Suppressor macrophage treated with lipopolysaccharide for 4 hours (primary cell): ENCODE data around the gene SLC35E3.

Experiments used
- DNase-seq: peaks from one replicate; pipeline ENCODE4 v3.0.0-alpha.2; 2020

SLC35E3 gene

GRCh38 chr12:68745904-68746571, at the start of gene SLC35E3:
Gene SLC35E3, plus strand, starts transcription at chr12:68746176. Its CDS starts 202 bp downstream, at chr12:68746378.
- DNase-seq, result peak; percentile 96

GRCh38 chr12:68699486-68699885, 46.5 kb upstream of the SLC35E3 start:
- no peak for DNase-seq

- DNase-seq, result no peak
These were observed 18.2 kb upstream of the SLC35E3 start for GRCh38 chr12:68727776-68728175.

GRCh38 chr12:68733661-68734071, 12.3 kb upstream of the SLC35E3 start:
- DNase-seq, result no peak

- DNase-seq, result no peak
These were observed 6.1 kb upstream of the SLC35E3 start for GRCh38 chr12:68739891-68740290.

- DNase-seq, result peak; percentile 50
These were observed 2.6 kb upstream of the SLC35E3 start for GRCh38 chr12:68743356-68743755.

- no peak for DNase-seq
These were observed 536 bp upstream of the SLC35E3 start for GRCh38 chr12:68745376-68745903.

GRCh38 chr12:68746572-68747180, 700 bp downstream of the SLC35E3 start:
- DNase-seq, result peak; percentile 74

GRCh38 chr12:68749443-68749842, 3.5 kb downstream of the SLC35E3 start:
- no peak for DNase-seq

- DNase-seq, result no peak
These were observed 3.9 kb downstream of the SLC35E3 start for GRCh38 chr12:68749861-68750260.

- DNase-seq, result no peak
These were observed 4.5 kb downstream of the SLC35E3 start for GRCh38 chr12:68750506-68750905.

GRCh38 chr12:68755536-68756243, 9.7 kb downstream of the SLC35E3 start:
- no peak for DNase-seq

- no peak for DNase-seq
These were observed 13.9 kb downstream of the SLC35E3 start for GRCh38 chr12:68759852-68760251.

- no peak for DNase-seq
These were observed 14.9 kb downstream of the SLC35E3 start for GRCh38 chr12:68760806-68761441.

- no peak for DNase-seq
These were observed 15.5 kb downstream of the SLC35E3 start for GRCh38 chr12:68761442-68761812.

GRCh38 chr12:68761901-68762630, 16.1 kb downstream of the SLC35E3 start:
- DNase-seq, result no peak

- no peak for DNase-seq
These were observed 16.7 kb downstream of the SLC35E3 start for GRCh38 chr12:68762691-68763090.

- DNase-seq, result no peak
These were observed 19.7 kb downstream of the SLC35E3 start for GRCh38 chr12:68765696-68766095.

GRCh38 chr12:68766646-68767045, 20.7 kb downstream of the SLC35E3 start:
- DNase-seq, result no peak

- DNase-seq, result no peak
These were observed 21.2 kb downstream of the SLC35E3 start for GRCh38 chr12:68767191-68767590.

GRCh38 chr12:68768431-68768939, 22.5 kb downstream of the SLC35E3 start:
- no peak for DNase-seq

- no peak for DNase-seq
These were observed 24.0 kb downstream of the SLC35E3 start for GRCh38 chr12:68769941-68770340.
